ENCODE data around the gene GNS. TPM values are rescaled to one million over a fixed set of nuclear protein-coding genes. Genes with fewer than 3 reads are reported as not detected.

The GNS gene
- total and polyA plus RNA-seq, 4 donors: 27.8 to 78.6 (median 57.4) TPM

GRCh38 chr12:64716371-64716770 lies 42.8 kb downstream of the GNS start (continued):
- TF ChIP-seq HNF4G (IDR thresholded peaks at IDR 0.05) (no peak), JUND (IDR thresholded peaks at IDR 0.05) (no peak)

DNA sequence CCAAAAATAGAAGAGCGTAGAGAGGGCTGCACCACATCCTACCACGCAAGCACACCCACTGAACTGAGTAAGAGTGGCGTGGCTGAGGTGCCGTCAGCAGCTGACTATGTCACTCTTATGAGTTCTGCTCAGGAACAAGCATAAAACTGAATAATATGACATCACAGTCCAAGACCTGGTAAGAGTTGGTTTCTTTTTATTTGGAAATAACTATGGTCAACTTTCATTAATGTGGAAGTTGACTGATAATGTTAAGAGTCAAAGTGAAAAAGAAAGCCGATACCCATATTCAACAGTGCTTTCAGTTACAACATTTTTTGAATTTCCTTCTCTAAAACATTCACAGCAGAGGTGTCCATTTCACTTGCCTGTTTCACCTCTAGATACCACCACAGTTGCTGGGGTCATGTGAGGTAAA lies 44.6 kb downstream of the GNS start:
- Histone ChIP-seq H3K4me3 (ENCODE audit: low read depth in 1 of 3, low read length in 3 of 3) (no peak overlapping the region), H3K36me3 (ENCODE audit: control insufficient read depth in 4 of 4, insufficient read depth in 3 of 4, low read depth in 1 of 4, low read length in 3 of 4) (peaks cover 6 to 30% (median 20%) of the 10 kb centered on the region in 4 donors), H3K4me1 (ENCODE audit: control insufficient read depth in 4 of 4, insufficient read depth in 4 of 4, low read length in 3 of 4) (no peaks in the 10 kb centered on the region), H3K27me3 (ENCODE audit: control insufficient read depth in 4 of 4, insufficient read depth in 4 of 4, low read length in 3 of 4) (no peaks in the 10 kb centered on the region), H3K27ac (ENCODE audit: low read depth in 1 of 2, low read length in 2 of 2) (no peak overlapping the region), H3K9me3 (ENCODE audit: control insufficient read depth in 4 of 4, low read length in 3 of 4) (no peaks in the 10 kb centered on the region), H3K9ac (ENCODE audit: low read depth in 1 of 2, low read length in 2 of 2) (no peak overlapping the region)
- WGBS: 80% methylated on average over 5 of the region's 5 CpGs
- no peak for DNase-seq (ENCODE audit: low spot score)
- no peak for TF ChIP-seq EGR1 (IDR thresholded peaks at IDR 0.05; ENCODE audit: low read depth in 2 of 2)
- TF ChIP-seq TAF1 (conservative IDR thresholded peaks at IDR 0.05): no peak
- TF ChIP-seq RAD21 (IDR thresholded peaks at IDR 0.05): no peak
- TF ChIP-seq SP1 (IDR thresholded peaks at IDR 0.05): no peak
- TF ChIP-seq FOXA2 (IDR thresholded peaks at IDR 0.05): no peak
- TF ChIP-seq, protein P1, sequence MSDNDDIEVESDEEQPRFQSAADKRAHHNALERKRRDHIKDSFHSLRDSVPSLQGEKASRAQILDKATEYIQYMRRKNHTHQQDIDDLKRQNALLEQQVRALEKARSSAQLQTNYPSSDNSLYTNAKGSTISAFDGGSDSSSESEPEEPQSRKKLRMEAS (IDR thresholded peaks at IDR 0.05): no peak
- TF ChIP-seq, protein P2, sequence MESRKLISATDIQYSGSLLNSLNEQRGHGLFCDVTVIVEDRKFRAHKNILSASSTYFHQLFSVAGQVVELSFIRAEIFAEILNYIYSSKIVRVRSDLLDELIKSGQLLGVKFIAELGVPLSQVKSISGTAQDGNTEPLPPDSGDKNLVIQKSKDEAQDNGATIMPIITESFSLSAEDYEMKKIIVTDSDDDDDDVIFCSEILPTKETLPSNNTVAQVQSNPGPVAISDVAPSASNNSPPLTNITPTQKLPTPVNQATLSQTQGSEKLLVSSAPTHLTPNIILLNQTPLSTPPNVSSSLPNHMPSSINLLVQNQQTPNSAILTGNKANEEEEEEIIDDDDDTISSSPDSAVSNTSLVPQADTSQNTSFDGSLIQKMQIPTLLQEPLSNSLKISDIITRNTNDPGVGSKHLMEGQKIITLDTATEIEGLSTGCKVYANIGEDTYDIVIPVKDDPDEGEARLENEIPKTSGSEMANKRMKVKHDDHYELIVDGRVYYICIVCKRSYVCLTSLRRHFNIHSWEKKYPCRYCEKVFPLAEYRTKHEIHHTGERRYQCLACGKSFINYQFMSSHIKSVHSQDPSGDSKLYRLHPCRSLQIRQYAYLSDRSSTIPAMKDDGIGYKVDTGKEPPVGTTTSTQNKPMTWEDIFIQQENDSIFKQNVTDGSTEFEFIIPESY (IDR thresholded peaks at IDR 0.05): no peak
- TF ChIP-seq HNF4G (IDR thresholded peaks at IDR 0.05): no peak
- TF ChIP-seq YY1 (IDR thresholded peaks at IDR 0.05): no peak
- TF ChIP-seq FOXA1 (IDR thresholded peaks at IDR 0.05): no peak
- TF ChIP-seq ATF3 (IDR thresholded peaks at IDR 0.05): no peak
- TF ChIP-seq RXRA (IDR thresholded peaks at IDR 0.05): no peak
- TF ChIP-seq CTCF (IDR thresholded peaks at IDR 0.05; ENCODE audit: low read depth, low read length, missing input control): no peak
- TF ChIP-seq REST (IDR thresholded peaks at IDR 0.05): no peak
- TF ChIP-seq GABPA (IDR thresholded peaks at IDR 0.05 in 1 of 2, conservative IDR thresholded peaks at IDR 0.05 in 1 of 2): no peak

All from liver (tissue), 9 donors.